Ectodermal cell (in vitro differentiated cells): ENCODE results near the gene CDH13.

Experiments used
- H3K27ac ChIP-seq: 2 replicates; pipeline ENCODE4 v1.7.0; 2013; ENCODE audit warnings: mild to moderate bottlenecking, low read depth, low read length; ENCODE audit not compliant: insufficient read depth, poor library complexity, severe bottlenecking
- H3K27me3 ChIP-seq: 2 replicates; pipeline ENCODE4 v1.7.0; 2013; ENCODE audit warnings: mild to moderate bottlenecking, low read length; ENCODE audit not compliant: insufficient read depth, control insufficient read depth, poor library complexity, severe bottlenecking
- H3K36me3 ChIP-seq: one replicate; pipeline ENCODE4 v1.7.0; 2013; ENCODE audit warnings: low read length; ENCODE audit not compliant: control insufficient read depth, insufficient read depth
- H3K4me1 ChIP-seq: one replicate; pipeline ENCODE4 v1.7.0; 2013; ENCODE audit warnings: low read length; ENCODE audit not compliant: control insufficient read depth, insufficient read depth
- H3K4me3 ChIP-seq: 2 replicates; pipeline ENCODE4 v1.7.0; 2013; ENCODE audit warnings: low read depth, low read length, control low read depth; ENCODE audit not compliant: insufficient read depth
- H3K9me3 ChIP-seq: 2 replicates; pipeline ENCODE4 v1.7.0; 2013; ENCODE audit warnings: mild to moderate bottlenecking, low read length, moderate library complexity; ENCODE audit not compliant: control insufficient read depth
- WGBS, 2 experiments: methylation state at CpG; one replicate each; pipeline ENCODE4 v1.1.7; 2013; ENCODE audit warnings: missing lambda C conversion rate in 2 of 2; 5-methylcytosine and 5-hydroxymethylcytosine counted together

Gene CDH13

DNA sequence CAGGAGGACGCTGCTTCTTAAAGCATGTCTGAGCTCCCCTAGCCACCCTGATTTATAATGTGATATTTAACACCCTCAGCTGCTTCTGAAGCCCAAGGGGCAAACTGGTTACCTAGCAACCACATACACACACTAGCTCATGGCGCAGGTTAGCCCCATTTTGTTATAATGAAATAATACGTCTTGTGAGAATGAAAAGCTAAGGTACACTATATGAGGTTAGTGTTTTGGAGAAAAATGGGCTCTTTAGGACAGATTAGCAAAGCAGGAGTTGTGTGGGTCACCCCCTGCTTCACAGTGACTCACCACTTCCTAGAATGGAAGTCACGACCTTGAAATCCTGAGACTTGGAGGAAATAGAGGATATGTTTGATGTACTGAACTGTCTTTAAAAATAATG lies 776.2 kb downstream of the CDH13 start:
- Histone ChIP-seq H3K4me3 (no peak overlapping the region), H3K27me3 (no peaks in the 10 kb centered on the region), H3K27ac (no peak overlapping the region), H3K36me3 (no peaks in the 10 kb centered on the region), H3K4me1 (no peaks in the 10 kb centered on the region), H3K9me3 (peaks cover 2% of the 10 kb centered on the region)
- WGBS, 2 experiments = 85 to 90% methylated on average over 4 of the region's 4 CpGs

DNA sequence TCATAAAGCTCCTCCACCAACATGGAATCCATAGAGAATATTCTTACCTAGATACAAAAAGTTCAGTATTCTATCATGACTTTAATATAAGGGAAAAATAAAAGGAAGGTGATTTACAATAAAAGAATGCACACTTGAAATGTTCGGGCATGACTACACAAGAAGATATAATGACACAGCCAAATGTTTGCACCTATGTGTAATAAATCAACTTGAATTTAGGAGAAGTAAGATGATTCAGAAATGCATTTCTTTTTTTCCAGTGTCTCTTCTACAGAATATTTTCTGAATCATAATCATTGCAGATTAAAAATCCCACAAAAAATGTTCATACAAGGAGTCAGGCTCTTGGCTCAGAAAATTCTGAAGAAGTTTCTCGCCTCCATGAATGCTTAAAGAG lies 777.0 kb downstream of the CDH13 start:
- Histone ChIP-seq H3K9me3 (peaks cover 2% of the 10 kb centered on the region), H3K36me3 (no peaks in the 10 kb centered on the region), H3K4me3 (no peak overlapping the region), H3K27ac (no peak overlapping the region), H3K4me1 (no peaks in the 10 kb centered on the region), H3K27me3 (no peaks in the 10 kb centered on the region)
- 97 to 100% methylated on average over 2 of the region's 2 CpGs for WGBS, 2 experiments

DNA sequence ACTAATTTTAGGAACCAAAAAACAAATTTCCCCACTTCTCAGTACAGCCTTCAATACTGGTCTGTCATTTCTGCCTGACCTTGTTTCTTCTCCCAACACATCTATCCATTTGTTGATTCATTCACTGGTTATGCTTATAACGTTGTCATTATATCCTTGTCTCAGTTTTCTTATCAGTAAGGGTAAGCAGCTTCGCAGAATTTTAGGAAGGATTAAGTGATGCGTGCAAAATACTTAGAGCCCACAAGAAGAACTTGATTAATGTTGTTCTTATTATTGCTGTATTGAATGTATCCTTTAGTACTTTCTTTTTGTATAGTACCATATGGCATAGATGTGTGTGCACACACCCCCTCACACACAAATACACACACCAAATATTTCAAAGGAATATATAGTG lies 777.5 kb downstream of the CDH13 start:
- WGBS, 2 experiments = 91 to 92% methylated on average over 3 of the region's 3 CpGs
- Histone ChIP-seq H3K36me3 (no peaks in the 10 kb centered on the region), H3K27me3 (no peaks in the 10 kb centered on the region), H3K4me3 (no peak overlapping the region), H3K9me3 (peaks cover 2% of the 10 kb centered on the region), H3K4me1 (no peaks in the 10 kb centered on the region), H3K27ac (no peak overlapping the region)

DNA sequence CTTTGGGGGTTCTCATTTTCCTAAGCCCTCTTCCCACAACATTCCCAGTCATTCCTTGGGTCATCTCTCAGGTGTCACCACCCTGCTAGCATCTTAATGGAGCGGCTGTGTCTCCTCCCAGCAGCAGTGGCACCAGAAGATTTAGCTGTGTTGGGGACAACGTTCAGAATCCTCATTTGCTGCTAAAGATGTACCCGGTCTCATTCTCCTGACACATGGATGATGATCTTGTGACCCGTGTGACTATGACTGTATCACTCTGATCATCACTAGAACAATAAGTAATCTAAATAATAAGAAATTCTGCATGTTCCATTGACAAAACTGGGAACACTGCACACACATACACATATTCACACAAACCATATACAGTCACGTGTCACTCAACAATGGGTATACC lies 781.2 kb downstream of the CDH13 start:
- Histone ChIP-seq H3K27ac (no peak overlapping the region), H3K4me3 (no peak overlapping the region), H3K36me3 (no peaks in the 10 kb centered on the region), H3K9me3 (no peaks in the 10 kb centered on the region), H3K4me1 (no peaks in the 10 kb centered on the region), H3K27me3 (no peaks in the 10 kb centered on the region)
- 90 to 93% methylated on average over 5 of the region's 5 CpGs for WGBS, 2 experiments

DNA sequence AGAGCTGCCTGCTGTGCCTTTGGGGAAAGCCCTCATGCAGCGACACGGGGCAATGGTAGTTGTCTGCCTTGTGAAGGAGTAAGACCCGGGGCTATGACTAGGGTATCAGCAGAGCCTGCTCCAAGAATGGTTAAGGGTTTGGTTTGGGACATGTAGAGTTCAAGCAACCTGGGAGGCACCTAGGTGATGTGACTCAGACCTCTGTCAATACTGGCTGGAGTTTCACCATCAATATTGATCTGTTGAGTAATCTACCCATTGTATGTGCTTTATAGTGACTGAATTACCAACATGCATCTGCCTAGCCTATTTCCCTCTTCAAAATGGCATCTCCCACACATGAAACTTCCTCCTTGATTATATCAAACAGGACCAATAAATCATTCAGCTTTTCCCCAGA lies 782.6 kb downstream of the CDH13 start:
- Histone ChIP-seq H3K4me1 (no peaks in the 10 kb centered on the region), H3K27ac (no peak overlapping the region)

DNA sequence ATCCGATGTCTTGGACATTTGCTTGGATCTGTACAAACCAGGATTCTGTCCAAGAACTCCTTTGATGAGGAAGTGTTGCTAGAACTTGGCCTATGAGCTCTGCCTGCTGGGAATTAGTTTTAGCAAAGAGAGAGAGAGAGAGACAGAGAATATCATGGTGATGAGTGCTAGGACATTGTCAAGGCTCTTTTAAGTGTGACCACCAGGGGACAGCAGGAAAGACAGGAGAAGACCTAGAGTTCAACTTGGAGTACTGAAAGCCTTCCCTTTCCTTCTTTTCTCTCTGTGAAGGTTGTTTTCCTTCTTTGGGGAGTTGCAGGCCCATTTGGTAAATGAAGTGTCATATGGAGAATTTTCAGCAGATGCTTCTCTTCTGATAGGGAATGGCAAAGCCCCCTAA lies 791.8 kb downstream of the CDH13 start:
- no peaks in the 10 kb centered on the region for H3K4me1 ChIP-seq
- no peaks in the 10 kb centered on the region for H3K9me3 ChIP-seq
- no peaks in the 10 kb centered on the region for H3K36me3 ChIP-seq
- no peak overlapping the region for H3K27ac ChIP-seq
- H3K27me3 ChIP-seq = peaks cover 6% of the 10 kb centered on the region
- WGBS, 2 experiments = 82 to 93% methylated on average over 1 of the region's 1 CpG
- no peak overlapping the region for H3K4me3 ChIP-seq

More for the DNA sequence above, 782.6 kb downstream of the CDH13 start:
- Histone ChIP-seq H3K9me3 (no peaks in the 10 kb centered on the region), H3K36me3 (no peaks in the 10 kb centered on the region), H3K4me3 (no peak overlapping the region), H3K27me3 (no peaks in the 10 kb centered on the region)
- WGBS, 2 experiments = 87 to 95% methylated on average over 3 of the region's 3 CpGs

DNA sequence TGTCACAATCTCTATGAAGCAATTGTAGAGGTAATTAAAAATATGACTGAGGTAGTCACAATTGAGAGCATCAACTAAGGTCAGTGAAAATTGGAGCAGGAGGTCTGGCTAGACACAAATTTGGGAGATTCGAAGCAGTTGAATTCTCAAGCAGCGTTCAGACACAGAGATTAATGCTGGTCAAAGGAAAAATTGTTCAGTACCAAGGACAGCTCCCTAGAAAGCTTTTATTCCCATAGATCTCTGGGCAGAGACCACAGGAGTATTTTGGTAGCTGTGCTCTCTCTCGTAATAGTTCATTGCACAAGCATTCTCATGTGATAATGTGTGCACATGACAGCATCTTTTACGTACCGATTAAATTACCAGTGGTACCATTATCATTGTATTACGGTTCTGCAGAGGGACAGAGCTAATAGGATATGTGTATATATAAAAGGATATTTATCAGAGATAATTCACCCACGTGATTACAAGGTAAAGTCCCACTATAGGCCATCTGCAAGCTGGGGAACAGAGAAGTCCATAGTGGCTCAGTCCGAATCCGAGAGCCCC lies 793.5 kb downstream of the CDH13 start:
- Histone ChIP-seq H3K4me3 (no peak overlapping the region), H3K4me1 (no peaks in the 10 kb centered on the region), H3K27ac (no peak overlapping the region), H3K27me3 (peaks cover 6% of the 10 kb centered on the region), H3K36me3 (no peaks in the 10 kb centered on the region), H3K9me3 (no peaks in the 10 kb centered on the region)
- 86 to 92% methylated on average over 8 to 9 of the region's 9 CpGs for WGBS, 2 experiments

DNA sequence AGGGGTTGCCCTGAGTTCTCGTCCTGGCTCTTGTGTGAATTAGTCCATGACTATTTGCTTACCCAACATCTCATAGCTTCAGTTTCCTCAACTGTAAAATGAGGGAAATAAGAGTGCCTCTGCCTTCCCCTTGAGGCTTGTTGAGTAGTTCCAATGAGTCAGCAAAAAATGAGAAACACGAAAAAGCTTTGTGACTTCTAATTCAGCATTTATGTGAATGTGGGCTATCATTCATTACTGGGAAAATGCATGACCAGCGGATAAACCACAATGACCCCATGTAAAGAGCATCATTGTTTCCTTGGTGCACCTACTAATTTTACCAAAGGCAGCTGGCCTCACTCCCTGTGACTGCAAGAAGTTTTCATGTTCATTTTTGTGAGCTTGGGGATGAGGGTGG lies 806.4 kb downstream of the CDH13 start:
- WGBS, 2 experiments = 87 to 95% methylated on average over 3 of the region's 3 CpGs
- Histone ChIP-seq H3K4me3 (no peak overlapping the region), H3K9me3 (no peaks in the 10 kb centered on the region), H3K4me1 (no peaks in the 10 kb centered on the region), H3K36me3 (no peaks in the 10 kb centered on the region), H3K27ac (no peak overlapping the region), H3K27me3 (no peaks in the 10 kb centered on the region)

DNA sequence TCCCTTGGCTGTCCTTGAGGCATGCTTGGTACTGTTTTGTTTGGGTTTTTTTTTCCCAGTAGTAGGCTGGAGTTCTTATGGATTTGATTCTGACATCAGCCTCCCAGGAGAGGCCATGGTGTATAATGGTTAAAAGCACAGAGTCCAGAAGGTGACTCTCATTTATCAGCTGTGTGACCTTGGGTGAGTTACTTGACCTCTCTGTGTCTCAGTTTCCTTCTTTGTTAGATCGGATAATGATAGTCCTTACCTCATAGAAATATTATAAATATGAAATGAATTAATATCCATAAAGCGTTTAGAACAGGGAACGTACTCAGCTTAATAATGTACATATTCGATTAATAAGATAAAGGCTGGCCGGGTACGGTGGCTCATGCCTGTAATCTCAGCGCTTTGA lies 810.3 kb downstream of the CDH13 start:
- Histone ChIP-seq H3K4me1 (no peaks in the 10 kb centered on the region), H3K9me3 (no peaks in the 10 kb centered on the region), H3K27me3 (no peaks in the 10 kb centered on the region), H3K27ac (no peak overlapping the region), H3K36me3 (no peaks in the 10 kb centered on the region), H3K4me3 (no peak overlapping the region)
- WGBS, 2 experiments = 93 to 99% methylated on average over 6 to 7 of the region's 7 CpGs

DNA sequence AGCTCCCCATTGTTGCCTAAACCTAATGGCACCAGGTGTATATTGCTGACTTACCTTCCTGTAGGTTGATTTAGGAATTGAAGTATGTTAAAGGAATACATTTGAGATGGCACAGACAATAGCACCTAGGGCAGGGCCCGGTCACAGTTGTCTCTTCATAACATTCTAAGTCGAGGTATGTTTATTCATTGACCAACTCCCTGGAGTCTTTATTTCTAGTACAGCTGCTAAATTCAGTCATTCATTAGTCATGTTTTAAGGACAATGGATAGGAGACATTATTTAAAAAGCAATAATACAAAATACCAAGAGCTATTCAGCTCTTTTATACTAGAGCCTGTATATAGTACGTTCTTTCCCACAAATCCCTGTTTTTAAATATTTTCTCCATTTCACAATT lies 811.6 kb downstream of the CDH13 start:
- Histone ChIP-seq H3K9me3 (no peaks in the 10 kb centered on the region), H3K27me3 (no peaks in the 10 kb centered on the region), H3K36me3 (no peaks in the 10 kb centered on the region), H3K4me1 (no peaks in the 10 kb centered on the region), H3K27ac (no peak overlapping the region), H3K4me3 (no peak overlapping the region)
- WGBS, 2 experiments = 93 to 94% methylated on average over 3 of the region's 3 CpGs

DNA sequence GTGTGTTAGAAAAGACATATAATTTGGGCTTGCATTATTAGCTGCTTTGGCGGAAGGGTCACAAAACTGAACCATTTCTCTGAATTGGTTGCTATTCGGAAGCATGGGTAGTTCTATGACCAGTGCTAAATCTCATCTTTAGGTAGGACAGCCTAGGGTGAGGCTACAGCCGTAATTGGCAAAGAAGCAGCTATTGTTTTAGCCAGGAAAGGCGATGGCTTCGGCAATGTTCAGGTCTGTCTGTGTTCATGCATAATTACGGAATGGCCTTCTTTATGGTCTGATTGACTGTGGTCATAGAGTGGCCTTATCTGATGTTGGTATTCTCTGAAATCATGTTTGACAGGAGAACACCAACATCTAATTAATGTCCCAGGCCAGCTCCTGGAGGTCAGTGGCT lies 812.6 kb downstream of the CDH13 start:
- Histone ChIP-seq H3K36me3 (no peaks in the 10 kb centered on the region), H3K4me3 (no peak overlapping the region), H3K9me3 (no peaks in the 10 kb centered on the region), H3K27me3 (no peaks in the 10 kb centered on the region), H3K4me1 (no peaks in the 10 kb centered on the region), H3K27ac (no peak overlapping the region)
- WGBS, 2 experiments = 92 to 93% methylated on average over 6 of the region's 6 CpGs
